CMK (cell line): ENCODE results near the gene HIC2.
"Not testable (repeated sequence)": the region's sequence is repeated elsewhere in the genome, so short reads cannot be mapped to it uniquely, and the experiment has no call there.

ENCODE experiments used
- DNase-seq: peaks from one replicate; pipeline ENCODE4 v3.0.0-alpha.2; 2010; ENCODE audit warnings: low read depth

HIC2 gene

GRCh38 chr22:21435998-21436810 is 19.0 kb downstream of the HIC2 start:
- not testable (repeated sequence) for DNase-seq

GRCh38 chr22:21438013-21438412 is 20.8 kb downstream of the HIC2 start:
- not testable (repeated sequence) for DNase-seq

GRCh38 chr22:21440018-21440636 is 23.0 kb downstream of the HIC2 start:
- DNase-seq: not testable (repeated sequence)

- DNase-seq: not testable (repeated sequence)
Observed at GRCh38 chr22:21440676-21441075, 23.5 kb downstream of the HIC2 start.

GRCh38 chr22:21441170-21441569 is 24.0 kb downstream of the HIC2 start:
- DNase-seq: not testable (repeated sequence)

GRCh38 chr22:21442123-21442522 is 25.0 kb downstream of the HIC2 start:
- DNase-seq: not testable (repeated sequence)

- DNase-seq: not testable (repeated sequence)
Observed at GRCh38 chr22:21442646-21443045, 25.5 kb downstream of the HIC2 start.

- no peak for DNase-seq
Observed at GRCh38 chr22:21443057-21443734, 26.0 kb downstream of the HIC2 start.

GRCh38 chr22:21443735-21444421 is 26.7 kb downstream of the HIC2 start:
- no peak for DNase-seq

GRCh38 chr22:21444701-21445436 is 27.7 kb downstream of the HIC2 start:
- no peak for DNase-seq

GRCh38 chr22:21445437-21446127 is 28.4 kb downstream of the HIC2 start:
- no peak for DNase-seq

- no peak for DNase-seq
Observed at GRCh38 chr22:21446128-21446826, 29.1 kb downstream of the HIC2 start.

GRCh38 chr22:21446827-21447690 is 29.9 kb downstream of the HIC2 start:
- no peak for DNase-seq

GRCh38 chr22:21447694-21448402 is 30.7 kb downstream of the HIC2 start:
- no peak for DNase-seq

- DNase-seq: no peak
Observed at GRCh38 chr22:21448627-21449416, 31.7 kb downstream of the HIC2 start.

GRCh38 chr22:21449531-21450319 is 32.6 kb downstream of the HIC2 start:
- DNase-seq: no peak

GRCh38 chr22:21450320-21450831 is 33.2 kb downstream of the HIC2 start:
- no peak for DNase-seq
